GM18909 (cell line): ENCODE measurements around the gene ASAP2.

Experiments
- ATAC-seq: cut with Tn5 transposase; IDR thresholded peaks from one replicate; pipeline ENCODE4 v1.9.1; 2021; ENCODE audit warnings: mild to moderate bottlenecking; ENCODE audit not compliant: unreplicated experiment, poor library complexity

ASAP2 gene

DNA sequence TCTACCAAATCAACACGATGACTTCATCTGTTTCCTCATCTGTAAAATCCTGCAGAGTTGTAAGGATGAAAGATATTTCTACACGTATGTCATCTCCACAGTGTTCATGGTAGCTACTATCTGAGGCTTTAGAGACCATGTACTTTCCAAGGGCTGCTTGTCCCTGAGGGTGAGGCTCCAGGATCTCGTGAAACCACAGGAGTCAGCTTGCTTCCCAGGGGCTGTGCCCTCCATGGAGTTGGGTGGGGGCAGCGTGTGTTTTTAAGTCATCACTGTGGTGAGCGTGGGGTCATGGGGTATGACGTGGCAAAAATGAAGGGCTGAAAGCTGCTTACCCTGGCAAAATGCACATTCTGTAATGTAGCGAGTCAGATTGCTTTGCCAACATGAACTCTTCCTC lies 81.6 kb downstream of the ASAP2 start:
- ATAC-seq: no peak

DNA sequence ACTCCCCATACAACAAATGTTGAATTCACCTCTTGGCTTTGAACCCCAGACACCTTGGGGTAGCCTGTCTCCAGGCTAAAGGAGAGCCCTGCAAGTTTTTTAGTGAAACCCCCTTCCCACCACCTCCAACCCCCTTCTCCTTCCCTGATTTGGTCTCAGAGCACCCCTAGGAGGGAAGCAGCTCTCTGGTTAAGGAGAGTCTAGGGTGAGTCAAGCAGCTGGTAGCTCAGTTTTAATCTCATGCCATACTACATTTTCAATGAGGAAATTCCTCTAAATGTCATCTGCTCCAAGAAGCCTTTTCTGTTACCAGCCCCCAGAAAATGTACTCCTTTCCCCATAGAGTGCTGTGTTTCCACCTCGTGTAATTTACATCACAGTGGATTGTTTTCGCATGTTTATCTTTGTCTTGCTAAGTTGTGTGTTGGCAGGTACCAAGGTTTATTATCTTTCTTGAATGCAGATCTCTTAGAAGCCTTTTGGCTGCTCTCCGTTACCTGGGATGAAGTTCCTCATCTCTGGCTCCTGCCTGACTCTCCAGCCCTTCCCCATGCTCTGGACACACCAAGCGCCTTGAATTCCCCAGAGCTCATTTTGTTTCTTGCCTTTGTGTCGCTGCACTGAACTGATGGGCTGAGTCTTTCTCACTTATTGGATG lies 82.2 kb downstream of the ASAP2 start:
- ATAC-seq: no peak

- ATAC-seq: no peak
Observed at GRCh38 chr2:9291331-9291730, 84.7 kb downstream of the ASAP2 start.

DNA sequence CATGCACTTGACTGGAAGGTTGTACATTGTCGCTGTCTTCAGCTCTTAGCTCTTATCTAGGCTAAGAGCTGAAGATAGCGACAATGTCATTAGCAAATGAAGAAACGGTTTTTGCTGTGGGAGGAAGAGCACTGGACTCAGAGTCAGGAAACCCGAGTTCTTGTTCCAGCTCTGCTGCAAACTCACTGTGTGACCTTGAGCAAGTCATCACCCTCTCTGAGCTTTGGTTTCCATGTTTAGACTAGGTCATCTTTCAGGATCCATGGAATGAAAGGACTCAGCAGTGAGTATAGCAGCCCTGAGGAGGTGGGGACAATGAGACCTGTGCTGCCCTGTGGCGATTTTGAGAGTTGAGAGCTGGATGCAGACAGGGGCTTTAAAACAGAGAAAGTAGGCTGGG lies 85.3 kb downstream of the ASAP2 start:
- ATAC-seq: no peak

- no peak for ATAC-seq
Observed at GRCh38 chr2:9292426-9292825, 85.8 kb downstream of the ASAP2 start.

DNA sequence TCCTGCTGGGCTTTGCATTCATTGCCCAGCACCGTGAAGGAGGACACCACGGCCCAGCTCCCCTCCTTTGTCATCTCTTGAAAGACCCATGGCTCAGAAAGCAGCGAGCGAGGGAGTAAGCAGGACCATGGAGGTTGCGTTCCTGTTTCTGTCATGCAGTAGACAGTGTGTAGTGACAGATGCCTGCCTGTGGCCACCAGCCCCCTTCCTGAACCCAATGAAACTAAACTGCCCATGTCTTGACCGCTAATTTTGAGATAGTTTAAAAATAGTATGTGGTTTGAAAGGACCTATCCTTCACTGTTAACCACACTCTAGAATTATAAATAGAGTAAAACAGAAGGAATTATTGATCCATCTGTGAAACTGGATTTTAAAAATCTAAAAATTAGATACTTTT lies 88.2 kb downstream of the ASAP2 start:
- ATAC-seq: no peak

GRCh38 chr2:9296559-9296958 lies 89.9 kb downstream of the ASAP2 start:
- no peak for ATAC-seq

DNA sequence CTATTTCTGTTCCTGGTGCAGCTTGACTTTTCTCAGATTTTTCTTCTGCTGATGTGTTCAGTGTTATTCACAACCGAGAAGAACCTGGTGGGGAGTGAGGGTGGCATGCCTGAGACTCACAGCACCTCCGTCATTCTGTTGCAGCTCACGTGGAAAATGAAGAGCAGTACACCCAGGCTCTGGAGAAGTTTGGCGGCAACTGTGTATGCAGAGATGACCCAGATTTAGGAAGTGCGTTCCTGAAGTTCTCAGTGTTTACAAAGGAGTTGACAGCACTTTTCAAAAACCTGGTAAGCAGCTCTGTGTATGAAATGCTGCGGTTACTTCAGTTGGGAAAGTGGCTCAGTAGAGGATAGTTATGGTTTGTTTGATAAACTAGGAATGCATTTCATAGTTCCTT lies 90.5 kb downstream of the ASAP2 start:
- no peak for ATAC-seq

- no peak for ATAC-seq
Observed at GRCh38 chr2:9297807-9298206, 91.2 kb downstream of the ASAP2 start.

DNA sequence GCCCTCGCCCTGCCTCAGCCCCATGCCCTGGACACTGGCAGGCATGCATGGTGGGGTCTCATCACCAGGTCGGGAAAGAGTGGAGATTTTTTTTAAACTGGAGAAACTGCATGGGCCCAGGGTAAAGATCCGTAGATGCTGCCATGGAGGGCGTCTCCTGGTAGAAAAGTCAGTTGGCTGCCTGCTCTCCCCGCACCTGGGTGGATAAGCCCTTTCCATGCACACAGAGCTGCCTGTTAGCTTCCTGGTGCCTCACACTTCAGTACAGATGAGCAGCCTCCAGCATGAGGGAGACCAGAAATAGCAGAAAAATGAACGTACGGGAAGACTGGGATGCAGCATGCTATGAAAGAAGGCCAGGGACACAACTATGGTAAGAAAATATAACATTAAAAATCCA lies 92.0 kb downstream of the ASAP2 start:
- ATAC-seq: no peak

DNA sequence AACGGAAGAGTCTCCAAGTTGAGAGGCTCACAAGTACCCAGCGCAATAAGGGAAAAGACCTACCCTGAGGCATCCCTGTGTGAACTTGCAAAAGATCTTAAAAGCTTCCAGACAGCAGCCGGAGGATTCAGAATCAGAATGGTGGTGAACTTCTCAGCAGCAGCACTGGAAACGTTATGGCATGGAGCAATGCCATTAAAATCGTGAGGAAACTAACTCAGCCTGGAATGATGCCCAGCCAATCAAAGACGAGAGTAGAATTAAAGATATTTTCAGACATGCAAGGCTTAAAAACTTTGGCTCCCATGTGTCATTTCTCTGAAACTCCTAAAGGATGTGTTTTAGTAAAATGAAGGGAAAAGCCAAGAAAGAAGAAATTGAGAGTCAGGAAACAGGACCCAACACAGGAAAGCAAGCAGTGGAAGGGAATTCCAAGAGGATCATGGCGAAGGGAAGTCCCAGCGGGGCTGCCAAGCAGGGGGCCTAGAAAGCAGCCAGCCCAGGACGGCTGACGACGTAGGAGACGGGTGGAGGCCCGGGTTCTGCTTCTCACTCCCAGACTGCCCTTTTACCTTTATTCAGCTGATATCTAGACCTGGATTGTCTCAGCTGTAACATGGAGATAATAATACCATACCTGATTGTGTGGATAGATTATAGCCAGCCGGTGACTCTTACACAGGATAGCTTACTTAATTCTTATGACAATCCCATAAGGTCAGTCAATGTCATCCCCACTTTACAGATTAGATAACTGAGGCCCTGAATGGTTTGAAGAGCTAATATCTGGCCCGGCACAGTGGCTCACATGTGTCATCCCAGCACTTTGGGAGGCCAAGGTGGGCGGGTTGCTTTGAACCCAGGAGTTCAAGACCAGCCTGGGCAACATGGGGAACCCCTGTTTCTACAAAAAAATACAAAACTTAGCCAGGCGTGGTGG lies 92.8 kb downstream of the ASAP2 start:
- no peak for ATAC-seq

- ATAC-seq: no peak
Observed at GRCh38 chr2:9300214-9300613, 93.6 kb downstream of the ASAP2 start.

- no peak for ATAC-seq
Observed at GRCh38 chr2:9300829-9301453, 94.3 kb downstream of the ASAP2 start.

DNA sequence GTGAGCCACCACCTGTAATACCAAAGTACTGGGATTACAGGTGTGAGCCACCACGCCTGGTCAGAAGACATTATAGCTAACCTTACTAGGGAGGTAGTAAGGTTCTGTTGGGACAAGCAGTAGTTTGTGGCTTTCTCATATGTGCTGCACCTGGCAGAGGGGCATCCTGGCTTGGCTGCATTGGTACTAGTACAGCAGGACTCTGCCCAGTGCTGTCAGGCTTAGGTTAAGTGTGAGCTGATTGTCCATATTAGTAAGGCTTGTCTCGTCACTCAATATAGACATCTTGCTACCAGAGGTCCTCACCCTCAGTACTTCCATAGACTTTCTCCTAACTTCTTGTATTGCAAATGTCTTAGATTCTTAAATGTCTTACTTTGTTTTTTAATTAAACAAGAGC lies 96.1 kb downstream of the ASAP2 start:
- ATAC-seq: no peak

DNA sequence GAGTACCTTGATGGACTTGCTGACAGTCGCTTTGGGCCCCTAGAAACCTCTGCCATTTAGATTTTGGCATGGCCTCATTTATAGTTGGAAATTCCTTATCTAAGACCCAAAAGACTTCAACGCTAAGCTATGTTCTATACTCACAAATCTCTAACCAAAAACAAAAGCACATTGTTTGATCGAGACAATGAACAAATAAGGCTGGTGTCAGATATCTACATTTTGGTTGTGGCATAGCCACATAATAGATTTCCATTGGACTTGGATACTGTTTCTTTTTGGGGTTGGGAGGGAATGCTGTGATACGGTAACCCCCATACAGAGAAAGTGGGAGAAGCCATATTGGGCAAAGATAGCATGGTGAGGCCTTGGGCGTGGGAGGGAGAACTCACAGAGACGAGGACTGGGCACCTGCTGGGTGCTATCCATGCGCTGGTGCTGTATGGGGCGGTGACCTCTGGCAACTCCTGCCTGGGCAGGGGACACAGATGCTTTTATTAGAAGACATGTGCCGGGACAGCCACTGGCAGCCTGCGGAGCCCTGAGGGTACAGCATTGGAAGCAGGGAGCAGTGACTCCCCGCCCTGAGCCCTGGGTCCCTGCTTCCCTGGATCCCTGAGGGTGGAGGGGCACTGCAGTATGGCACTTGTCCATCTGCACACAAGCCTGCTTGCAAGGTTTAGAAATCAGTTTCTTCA lies 97.1 kb downstream of the ASAP2 start:
- ATAC-seq: no peak

DNA sequence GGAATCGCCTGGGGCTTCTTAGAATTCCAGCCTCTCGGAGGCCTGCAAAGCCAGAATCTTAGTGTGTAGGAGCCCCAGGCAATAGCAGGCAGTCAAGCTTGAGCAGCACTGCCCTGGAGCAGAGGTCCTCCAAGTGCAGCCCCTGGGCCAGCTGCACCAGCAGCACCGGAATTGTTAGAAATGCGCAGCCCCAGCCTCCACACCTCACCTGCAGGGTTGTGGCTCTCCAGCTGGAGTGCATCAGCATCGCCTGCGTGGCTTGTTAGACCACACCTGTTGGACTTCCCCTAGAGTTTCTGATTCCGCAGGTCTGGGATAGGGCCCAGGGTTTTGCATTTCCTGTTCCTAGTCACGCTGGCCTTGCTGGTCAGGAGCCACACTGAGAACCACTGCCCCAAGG lies 100.3 kb downstream of the ASAP2 start:
- ATAC-seq: no peak

DNA sequence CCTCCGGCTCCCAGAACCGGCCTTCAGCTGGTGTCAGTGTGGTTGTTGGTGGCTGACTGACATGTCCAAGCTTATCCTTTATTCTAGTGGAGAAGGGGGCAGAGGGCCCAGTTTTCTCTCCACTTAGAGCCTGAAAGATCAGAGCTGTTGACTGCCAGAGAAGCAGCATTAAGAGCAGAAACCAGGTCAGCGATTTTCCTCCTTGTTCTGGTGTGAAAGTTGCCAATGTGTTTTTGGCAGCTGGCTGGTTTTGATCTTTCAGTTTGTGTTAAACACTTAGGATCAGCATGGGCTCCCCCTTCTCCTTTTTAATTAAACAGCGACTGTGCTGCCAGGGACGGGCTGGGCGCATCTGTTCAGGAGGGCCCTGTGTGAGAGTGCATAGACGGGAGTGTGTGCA lies 100.9 kb downstream of the ASAP2 start:
- no peak for ATAC-seq

DNA sequence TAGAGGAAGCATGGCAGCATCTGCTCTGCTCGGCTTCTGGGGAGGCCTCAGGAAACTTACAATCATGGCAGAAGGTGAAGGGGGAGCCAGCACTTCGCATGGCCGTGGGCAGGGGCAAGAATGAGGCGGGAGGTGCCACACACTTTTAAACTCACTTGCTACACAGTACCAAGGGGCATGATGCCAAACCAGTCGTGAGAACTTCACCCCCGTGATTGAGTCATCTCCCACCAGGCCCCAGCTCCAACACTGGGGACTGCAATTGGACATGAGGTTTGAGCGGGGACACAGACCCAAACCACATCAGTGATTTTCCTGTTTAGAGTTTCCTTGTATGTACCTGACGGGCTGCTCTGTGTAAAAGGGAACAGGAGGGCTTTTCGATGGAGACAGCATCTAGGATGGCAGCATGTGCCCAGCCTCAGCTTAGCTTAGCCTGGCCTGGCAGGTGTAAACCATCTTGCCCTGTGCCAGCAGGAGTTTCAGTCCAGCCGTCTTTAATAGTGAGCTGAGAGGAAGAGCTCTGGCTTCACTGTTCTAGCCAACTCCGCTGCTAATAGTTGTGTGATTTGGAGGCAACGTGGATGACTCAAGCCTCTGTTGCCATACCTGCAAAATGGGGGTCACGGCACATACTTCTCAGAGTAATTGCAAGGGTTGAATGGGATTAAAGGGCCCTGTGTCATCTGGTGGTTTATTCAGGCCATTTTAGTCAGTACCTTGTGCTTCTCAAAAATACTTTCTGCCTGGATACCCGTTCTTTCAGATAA lies 101.8 kb downstream of the ASAP2 start:
- ATAC-seq: no peak

- ATAC-seq: no peak
Observed at GRCh38 chr2:9309147-9309546, 102.5 kb downstream of the ASAP2 start.

- ATAC-seq: no peak
Observed at GRCh38 chr2:9310377-9310776, 103.8 kb downstream of the ASAP2 start.
